Thyroid gland (tissue), 4 donors: ENCODE measurements around the gene RPL22.

Experiments
- POLR2A ChIP-seq, 2 donors: fragments of 450-650 bp; IDR thresholded peaks; one replicate each; pipeline ENCODE4 v1.6.1; 2017; ENCODE audit warnings: antibody characterized with exemption in 2 of 2, mild to moderate bottlenecking in 2 of 2, moderate library complexity in 1 of 2
- TF ChIP-seq, protein P1 (sequence below), 6 experiments: fragments of 200-600 bp in 3 of 6; fragments of 450-650 bp in 3 of 6; sonication (generic) in 3 of 6; IDR thresholded peaks; one replicate each; pipeline ENCODE4 v1.5.1; 2016 to 2019; ENCODE audit warnings: antibody characterized with exemption in 6 of 6, mild to moderate bottlenecking in 2 of 6, inconsistent platforms in 1 of 6, moderate library complexity in 1 of 6

DNA sequence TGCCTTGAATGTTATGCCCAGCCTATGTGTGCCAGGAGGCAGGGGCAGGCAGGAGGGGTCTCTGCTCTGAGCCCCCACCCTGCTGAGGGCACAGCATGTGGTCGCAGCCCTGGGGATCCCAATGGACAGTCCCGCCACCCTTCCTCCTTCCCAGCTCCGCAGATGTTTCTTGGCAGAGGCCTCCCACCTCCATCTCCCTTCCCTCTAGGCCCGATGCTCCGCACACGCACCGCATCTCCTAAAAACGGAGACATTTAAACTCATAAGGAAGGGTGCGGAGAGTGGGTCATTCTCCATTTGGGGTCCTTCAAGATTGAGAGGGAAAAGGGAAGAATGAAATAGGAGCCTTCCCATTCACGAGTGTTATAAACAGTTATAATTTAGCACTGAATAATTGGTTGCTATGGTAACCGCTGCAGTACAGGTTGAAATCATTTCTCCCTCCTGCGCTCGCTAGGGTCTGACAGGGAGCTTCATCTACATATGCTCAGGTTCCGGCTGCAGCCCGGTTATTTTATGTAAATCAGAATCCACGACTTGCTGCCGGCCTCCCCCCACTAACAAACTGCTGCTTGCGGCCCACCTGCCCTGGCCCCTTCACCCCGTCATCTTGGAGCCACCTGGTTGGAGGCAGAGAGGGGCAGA, 35.3 kb downstream of the RPL22 start:
- TF ChIP-seq POLR2A (IDR thresholded peaks at IDR 0.05), result no peak
- TF ChIP-seq, protein P1, sequence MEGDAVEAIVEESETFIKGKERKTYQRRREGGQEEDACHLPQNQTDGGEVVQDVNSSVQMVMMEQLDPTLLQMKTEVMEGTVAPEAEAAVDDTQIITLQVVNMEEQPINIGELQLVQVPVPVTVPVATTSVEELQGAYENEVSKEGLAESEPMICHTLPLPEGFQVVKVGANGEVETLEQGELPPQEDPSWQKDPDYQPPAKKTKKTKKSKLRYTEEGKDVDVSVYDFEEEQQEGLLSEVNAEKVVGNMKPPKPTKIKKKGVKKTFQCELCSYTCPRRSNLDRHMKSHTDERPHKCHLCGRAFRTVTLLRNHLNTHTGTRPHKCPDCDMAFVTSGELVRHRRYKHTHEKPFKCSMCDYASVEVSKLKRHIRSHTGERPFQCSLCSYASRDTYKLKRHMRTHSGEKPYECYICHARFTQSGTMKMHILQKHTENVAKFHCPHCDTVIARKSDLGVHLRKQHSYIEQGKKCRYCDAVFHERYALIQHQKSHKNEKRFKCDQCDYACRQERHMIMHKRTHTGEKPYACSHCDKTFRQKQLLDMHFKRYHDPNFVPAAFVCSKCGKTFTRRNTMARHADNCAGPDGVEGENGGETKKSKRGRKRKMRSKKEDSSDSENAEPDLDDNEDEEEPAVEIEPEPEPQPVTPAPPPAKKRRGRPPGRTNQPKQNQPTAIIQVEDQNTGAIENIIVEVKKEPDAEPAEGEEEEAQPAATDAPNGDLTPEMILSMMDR (IDR thresholded peaks at IDR 0.05), result no peak
